Adrenal gland (tissue), 12 donors: ENCODE results near the gene GLRX. TPM values are rescaled to one million over a fixed set of nuclear protein-coding genes. Genes with fewer than 3 reads are reported as not detected.

Experiments
- DNase-seq, 7 donors: peaks; one replicate each; pipeline ENCODE4 v3.0.0-alpha.2; 2019 to 2020
- H3K27ac ChIP-seq, 5 donors: fragments of 200-600 bp; sonication (generic) in 4 of 5; 1 replicate in 3 of 5; 2 replicates in 2 of 5; pipeline versions ENCODE4 v1.5.1 to v1.8.0; 2016 to 2020; ENCODE audit warnings: mild to moderate bottlenecking in 1 of 5
- H3K27me3 ChIP-seq: fragments of 200-600 bp; 2 replicates; pipeline ENCODE4 v1.8.0; 2021
- H3K36me3 ChIP-seq, 2 donors: fragments of 200-600 bp; replicated peaks in 1 of 2; 1 replicate in 1 of 2; 2 replicates in 1 of 2; pipeline versions ENCODE4 v1.5.1 to v1.8.0; 2018 to 2022
- H3K4me1 ChIP-seq, 2 donors: fragments of 200-600 bp; replicated peaks in 1 of 2; 1 replicate in 1 of 2; 2 replicates in 1 of 2; pipeline versions ENCODE4 v1.5.1 to v1.8.0; 2018 to 2021
- H3K4me3 ChIP-seq, 4 donors: fragments of 200-600 bp; sonication (generic) in 3 of 4; one replicate each; pipeline ENCODE4 v1.5.1; 2016 to 2018
- H3K9me3 ChIP-seq, 3 donors: fragments of 200-600 bp; sonication (generic) in 1 of 3; replicated peaks in 1 of 3; 1 replicate in 2 of 3; 2 replicates in 1 of 3; pipeline versions ENCODE4 v1.5.1 to v1.8.0; 2016 to 2021
- CTCF ChIP-seq, 6 experiments: fragments of 450-650 bp in 4 of 6; fragments of 200-600 bp in 2 of 6; sonication (generic) in 1 of 6; IDR thresholded peaks; 1 replicate in 5 of 6; 2 replicates in 1 of 6; pipeline versions ENCODE4 v1.5.1 to v1.8.0; 2016 to 2021; ENCODE audit warnings: antibody characterized with exemption in 6 of 6, mild to moderate bottlenecking in 2 of 6, moderate library complexity in 1 of 6
- POLR2A ChIP-seq, 2 donors: fragments of 450-650 bp; IDR thresholded peaks; one replicate each; pipeline ENCODE4 v1.6.1; 2017; ENCODE audit warnings: antibody characterized with exemption in 2 of 2, mild to moderate bottlenecking in 2 of 2, moderate library complexity in 1 of 2
- WGBS, 4 donors: extraction: QIAGEN DNeasy Blood & Tissue Kit in 2 of 4; methylation state at CpG; one replicate each; pipeline versions ENCODE4 v1.1.5 to v1.1.7; 2013 to 2017; 5-methylcytosine and 5-hydroxymethylcytosine counted together
- intact Hi-C, 2 donors: fragments of 100-400 bp; cut with DNase I; formaldehyde crosslinking; loops; one replicate each; pipeline versions ENCODE4 v1.14.1 to v1.15.0; 2022 to 2023
- polyA plus RNA-seq, 3 donors: library from polyadenylated mRNA; stranded (reverse); fragments of 200-250 nt in 2 of 3; fragments of 350-450 nt in 1 of 3; fragmentation: Illumina TruSeq in 1 of 3; extraction: RNeasy Lipid Tissue Mini Kit (QIAGEN cat#74804) in 1 of 3; gene quantifications; one replicate each; pipeline ENCODE4 v1.2.3, GENCODE V29; 2013 to 2014
- total RNA-seq, 9 donors: library from RNA; depleted of rRNA in 4 of 9; stranded (reverse); fragments of >200 nt in 4 of 9; fragments of 120-200 nt in 1 of 9; fragmentation: NEBNext Ultra II Directional in 1 of 9; extraction: Animal tissue kit (Norgen Biotek cat#: 25700) in 1 of 9; gene quantifications; one replicate each; pipeline versions ENCODE4 v1.1.0 to v1.2.4, GENCODE V29; 2013 to 2023
- donor health status: healthy with polysubstance abuse.
- donor health status: Bipolar disorder and iron deficiency.
- donor health status: DM: yes; HTN: yes; CAD: no.
- donor health status: DM: no; HTN: no; CAD: no.
- donor health status: DM: no; HTN: no; CAD: no.
- donor health status: DM: yes; HTN: yes; CAD: no.

The GLRX gene
- total and polyA plus RNA-seq, 12 donors = 55.7 to 279 (median 116) TPM

- peaks cover 0 to 41% of the 10 kb centered on the region in 2 donors for H3K4me1 ChIP-seq
- no peak for TF ChIP-seq CTCF (IDR thresholded peaks at IDR 0.05)
- no peak for TF ChIP-seq POLR2A (IDR thresholded peaks at IDR 0.05)
- DNase-seq = no peak
- H3K27me3 ChIP-seq = no peaks in the 10 kb centered on the region
- H3K4me3 ChIP-seq = no peak overlapping the region
- H3K27ac ChIP-seq = no peak overlapping the region
- H3K36me3 ChIP-seq = peaks cover 0 to 8% of the 10 kb centered on the region in 2 donors
- WGBS, 4 donors = 89 to 92% (median 90%) methylated on average over 6 of the region's 6 CpGs
- intact Hi-C loops = loop anchor here in 1 of 2 donors (10.0 kb wide), 1 partner anchor 99 kb away; no protein-coding TSS in a partner anchor
- H3K9me3 ChIP-seq = no peaks in the 10 kb centered on the region
Measured at GRCh38 chr5:95763941-95764340, 58.6 kb downstream of the GLRX start.

Other genes starting within 250 kb of the GLRX start
- gene GPR150, start 202.6 kb downstream of the GLRX start, total RNA-seq = under 1 TPM; 0.06 to 0.74 (median 0.35) TPM
- under 1 TPM; 0.03 to 0.40 (median 0.11) TPM for gene GPR150, start 202.6 kb downstream of the GLRX start, polyA plus RNA-seq
- gene RFESD, start 175.9 kb downstream of the GLRX start, total RNA-seq = 1 to 10 TPM in 7 of 9 donors, under 1 TPM in 2; 0.43 to 6.8 (median 2.6) TPM
- 1 to 10 TPM; 1.9 to 4.8 (median 2.5) TPM for gene RFESD, start 175.9 kb downstream of the GLRX start, polyA plus RNA-seq
- gene SPATA9, start 139.7 kb downstream of the GLRX start, total RNA-seq = 1 to 10 TPM in 2 of 9 donors, under 1 TPM in 3, not detected in 4; 0.36 to 1.8 (median 0.63) TPM
- 1 to 10 TPM in 1 of 3 donors, under 1 TPM in 1, not detected in 1; 0.26 to 2.7 TPM for gene SPATA9, start 139.7 kb downstream of the GLRX start, polyA plus RNA-seq
- 100 to 1,000 TPM in 6 of 9 donors, 10 to 100 TPM in 3; 91.8 to 258 (median 159) TPM for gene RHOBTB3, start 91.4 kb downstream of the GLRX start, total RNA-seq
- gene RHOBTB3, start 91.4 kb downstream of the GLRX start, polyA plus RNA-seq = 10 to 100 TPM; 23.9 to 56.9 (median 28.2) TPM
- 10 to 100 TPM in 7 of 9 donors, 1 to 10 TPM in 2; 3.4 to 27.5 (median 15.2) TPM for gene ELL2, start 139.1 kb upstream of the GLRX start, total RNA-seq
- gene ELL2, start 139.1 kb upstream of the GLRX start, polyA plus RNA-seq = 10 to 100 TPM in 1 of 3 donors, 1 to 10 TPM in 2; 7.8 to 16.4 (median 9.5) TPM